GM18861 (cell line): ENCODE results near the gene ZNF407.
A peak's percentile ranks its signal among the peaks of the same experiment; 100 is the strongest.

ENCODE experiments used
- ATAC-seq: cut with Tn5 transposase; IDR thresholded peaks from one replicate; pipeline ENCODE4 v1.9.1; 2021; ENCODE audit not compliant: unreplicated experiment

Gene ZNF407

DNA sequence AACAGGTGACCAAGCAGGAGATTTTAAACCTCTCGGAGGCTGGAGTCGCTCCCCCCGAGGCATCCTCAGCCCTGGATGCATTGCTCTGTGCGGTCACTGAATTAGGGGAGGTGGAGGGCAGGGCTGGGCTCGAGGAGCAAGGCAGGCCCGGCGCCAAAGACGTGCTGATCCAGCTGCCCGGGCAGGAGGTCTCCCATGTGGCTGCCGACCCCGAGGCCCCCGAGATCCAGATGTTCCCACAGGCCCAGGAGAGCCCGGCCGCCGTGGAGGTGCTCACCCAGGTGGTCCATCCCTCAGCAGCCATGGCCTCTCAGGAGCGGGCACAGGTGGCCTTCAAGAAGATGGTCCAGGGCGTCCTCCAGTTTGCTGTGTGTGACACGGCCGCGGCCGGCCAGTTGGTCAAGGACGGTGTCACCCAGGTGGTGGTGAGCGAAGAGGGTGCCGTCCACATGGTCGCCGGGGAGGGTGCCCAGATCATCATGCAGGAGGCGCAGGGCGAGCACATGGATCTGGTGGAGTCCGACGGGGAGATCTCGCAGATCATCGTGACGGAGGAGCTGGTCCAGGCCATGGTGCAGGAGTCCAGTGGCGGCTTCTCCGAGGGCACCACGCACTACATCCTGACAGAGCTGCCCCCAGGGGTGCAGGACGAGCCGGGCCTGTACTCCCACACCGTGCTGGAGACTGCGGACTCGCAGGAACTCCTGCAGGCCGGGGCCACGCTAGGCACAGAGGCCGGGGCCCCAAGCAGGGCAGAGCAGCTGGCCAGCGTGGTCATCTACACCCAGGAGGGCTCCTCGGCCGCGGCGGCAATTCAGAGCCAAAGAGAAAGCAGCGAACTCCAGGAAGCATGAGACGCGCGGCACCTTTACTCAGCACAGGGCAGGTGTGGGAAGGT is 466.2 kb downstream of the ZNF407 start:
- ATAC-seq, result no peak

DNA sequence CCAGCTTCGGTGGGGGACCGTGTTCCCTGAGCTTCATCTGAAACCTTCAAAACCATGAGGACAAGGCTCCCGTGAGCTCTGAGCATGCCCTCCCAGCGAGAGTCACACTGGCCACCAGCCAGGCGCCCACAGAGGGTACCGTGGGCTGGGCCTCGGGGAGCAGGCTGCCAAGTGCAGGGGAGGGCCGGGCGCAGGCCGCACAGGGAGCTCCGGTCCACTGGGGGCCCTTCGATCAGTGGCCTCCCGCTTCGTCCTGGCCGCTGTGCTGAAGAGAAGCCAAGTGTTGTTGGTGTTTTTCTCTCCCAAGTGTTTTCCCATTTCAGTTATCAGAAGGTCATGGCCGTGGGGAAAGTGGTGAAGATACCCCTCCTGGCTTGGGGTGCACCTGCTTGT is 466.8 kb downstream of the ZNF407 start:
- no peak for ATAC-seq

DNA sequence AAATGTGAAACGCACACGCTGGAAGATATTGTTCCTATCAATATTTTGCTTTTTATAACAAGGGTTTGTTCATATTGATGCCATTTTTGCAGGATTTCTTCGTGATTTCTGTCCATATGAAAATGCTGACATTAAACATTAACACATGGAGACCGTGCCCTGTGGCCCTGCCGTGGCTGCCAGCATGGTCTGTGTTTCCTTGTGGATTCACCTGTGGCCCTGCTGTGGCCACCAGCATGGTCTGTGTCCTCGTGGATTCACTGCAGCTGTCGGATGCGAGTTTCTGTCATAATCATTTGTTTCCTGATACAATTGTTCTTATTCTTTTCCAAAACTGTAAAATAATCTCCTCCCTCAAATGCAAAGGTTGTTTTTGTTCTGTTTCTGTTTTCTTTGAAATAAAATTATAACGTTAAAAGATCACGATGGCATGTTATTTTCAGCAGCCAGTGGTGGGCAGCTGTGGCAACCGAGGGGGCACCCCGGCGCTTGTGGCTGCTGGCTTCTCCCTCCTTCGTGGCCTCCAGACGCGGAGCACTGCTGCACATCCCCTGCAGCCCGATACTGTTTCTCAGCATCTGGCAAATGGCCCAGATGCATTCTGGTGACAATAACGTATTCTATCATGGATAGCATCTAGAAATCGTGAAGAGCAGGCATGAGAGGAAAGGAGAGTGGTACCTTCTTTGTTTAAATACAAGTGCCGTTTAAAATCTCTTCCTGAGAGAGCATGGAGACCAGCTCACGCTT is 467.8 kb downstream of the ZNF407 start:
- no peak for ATAC-seq

DNA sequence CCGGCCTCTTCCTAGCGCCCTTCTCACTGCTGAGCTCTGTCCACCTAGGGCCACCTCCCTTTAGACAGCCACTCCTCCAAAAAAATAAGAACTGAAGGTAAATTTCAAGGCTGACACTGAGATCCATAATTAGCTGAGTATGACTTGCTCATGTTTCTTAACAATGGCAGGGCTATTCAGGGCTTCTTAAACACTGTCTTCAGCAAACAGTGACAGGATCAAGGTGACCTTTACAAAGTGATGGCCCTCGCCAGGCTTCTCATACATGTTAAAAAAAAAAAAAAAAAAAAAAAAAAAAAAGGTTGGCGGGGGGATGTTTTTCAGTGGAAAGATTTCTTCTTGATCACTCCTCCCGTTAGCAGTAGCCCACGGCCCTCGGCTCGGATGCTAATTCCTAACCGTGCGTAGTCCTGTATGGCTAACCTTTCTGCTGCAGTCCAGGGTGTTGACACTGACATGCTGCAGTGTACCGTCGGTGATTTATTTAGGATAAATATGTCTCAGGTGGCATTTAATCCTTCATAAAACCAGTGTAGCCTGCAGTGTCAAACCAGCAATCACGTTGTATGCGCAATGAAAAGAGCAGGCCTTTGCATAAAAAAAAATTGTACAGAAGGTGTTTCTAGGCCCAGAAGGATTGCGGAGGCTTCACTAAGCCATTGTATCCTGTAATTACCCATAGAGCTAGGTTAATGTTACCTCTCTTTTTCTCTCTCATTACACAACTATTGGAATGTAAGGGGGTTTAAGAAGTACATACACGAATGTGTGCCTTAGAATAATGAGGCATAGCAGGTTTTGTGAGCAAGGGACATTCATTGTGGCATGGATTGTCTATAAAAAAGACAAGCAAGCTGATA is 468.6 kb downstream of the ZNF407 start:
- no peak for ATAC-seq

DNA sequence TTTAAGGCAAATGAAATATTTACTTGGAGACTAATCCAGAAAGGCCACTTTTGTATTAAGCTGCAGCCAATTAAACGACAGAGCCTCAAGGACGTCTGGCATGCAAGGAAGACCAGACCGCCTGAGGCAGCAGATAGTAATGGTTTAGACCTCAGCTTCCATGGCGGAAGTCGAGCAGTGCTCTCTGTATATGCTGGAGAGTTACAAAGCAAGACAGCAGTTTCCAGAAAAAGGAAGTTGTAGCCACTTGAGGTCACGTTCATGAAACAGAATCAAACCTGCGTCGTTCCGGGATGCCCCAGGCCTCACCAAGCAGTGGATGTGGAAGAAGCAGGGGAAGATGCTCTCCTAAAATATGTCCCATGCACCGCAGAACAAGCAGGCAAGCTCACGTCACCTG is 469.3 kb downstream of the ZNF407 start:
- no peak for ATAC-seq

DNA sequence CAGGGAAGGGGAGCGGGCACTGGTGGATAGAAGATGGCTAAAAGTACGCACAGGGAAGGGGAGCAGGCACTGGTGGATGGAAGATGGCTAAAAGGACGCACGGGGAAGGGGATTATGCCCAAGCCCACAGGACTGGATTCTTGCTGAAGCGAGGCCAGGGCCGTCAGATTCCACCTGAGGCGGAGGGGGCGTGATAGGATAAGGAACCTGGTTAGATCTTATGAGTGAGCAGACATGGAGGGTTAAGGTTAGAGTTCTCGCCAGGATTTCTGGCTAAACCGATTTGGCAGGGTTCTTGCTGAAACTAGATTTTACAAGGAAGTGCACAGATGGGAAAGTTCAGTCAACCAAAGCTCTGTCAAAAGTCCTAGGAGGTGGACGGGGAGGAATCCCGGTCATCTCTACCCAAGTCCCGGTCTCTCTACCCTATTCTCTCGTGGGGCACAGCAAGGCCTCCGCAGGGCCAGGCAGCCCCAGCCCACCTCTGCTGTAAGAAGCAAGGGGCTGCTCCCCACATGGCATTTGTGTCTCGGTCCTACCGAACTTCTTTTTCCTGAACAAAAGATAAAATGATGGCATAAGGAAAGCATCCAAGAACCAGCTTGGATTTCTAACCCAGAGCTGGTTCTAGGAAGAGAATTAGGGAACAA is 470.5 kb downstream of the ZNF407 start:
- ATAC-seq, result no peak

DNA sequence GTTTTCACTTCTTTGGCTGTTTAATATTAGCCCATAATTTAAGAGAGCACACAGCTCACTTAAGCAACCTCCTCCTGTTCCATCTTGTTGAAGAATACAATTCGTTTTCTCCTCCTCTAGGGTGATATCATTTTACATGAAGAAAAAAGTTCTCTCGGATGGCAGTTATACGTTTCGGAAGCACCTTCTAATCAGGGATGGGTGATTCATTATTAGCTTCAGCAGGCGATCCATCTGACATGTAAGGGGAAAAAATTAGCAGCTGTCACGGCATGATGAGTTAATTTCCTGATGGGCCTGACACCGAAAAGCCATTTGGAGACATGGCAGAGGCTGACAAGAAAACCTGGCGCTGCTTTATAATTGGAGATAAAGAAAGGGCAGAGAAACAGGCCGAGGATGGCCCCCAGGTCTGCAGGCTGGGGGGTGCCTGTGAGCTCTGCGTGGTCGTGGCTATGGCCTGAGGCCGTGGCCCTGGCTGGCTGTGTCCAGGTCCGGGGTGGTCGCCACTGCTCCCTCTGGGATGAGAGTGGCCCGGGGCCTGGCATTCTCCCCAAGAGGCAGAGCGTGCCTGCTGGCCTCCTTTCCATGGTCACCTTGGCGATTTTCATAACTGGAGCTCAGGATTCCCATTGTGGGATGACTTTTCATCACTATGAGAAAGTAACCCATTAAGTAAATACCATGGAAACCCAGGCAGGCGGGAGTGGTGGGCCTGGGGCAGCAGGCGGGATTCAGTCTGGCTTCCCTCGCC is 471.2 kb downstream of the ZNF407 start:
- ATAC-seq, result no peak

DNA sequence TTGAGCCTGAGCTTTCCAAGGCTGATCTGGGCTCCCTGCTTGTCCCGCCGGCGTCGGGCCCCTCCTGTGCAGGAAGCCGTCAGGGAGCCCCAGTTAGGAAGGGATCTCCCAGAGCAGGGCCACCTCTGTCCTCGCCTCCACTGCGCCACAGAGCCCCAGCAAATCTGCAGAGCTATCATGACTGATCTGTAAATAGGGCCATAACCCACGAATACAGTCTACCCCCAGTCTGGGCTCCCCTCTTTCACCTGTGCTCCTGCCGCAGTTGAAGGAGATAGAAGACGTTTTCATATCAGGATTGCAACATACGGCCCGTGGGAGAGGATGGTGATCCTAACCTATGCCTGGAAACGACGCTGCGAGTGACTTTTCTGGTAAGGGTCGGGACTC is 472.6 kb downstream of the ZNF407 start:
- no peak for ATAC-seq

DNA sequence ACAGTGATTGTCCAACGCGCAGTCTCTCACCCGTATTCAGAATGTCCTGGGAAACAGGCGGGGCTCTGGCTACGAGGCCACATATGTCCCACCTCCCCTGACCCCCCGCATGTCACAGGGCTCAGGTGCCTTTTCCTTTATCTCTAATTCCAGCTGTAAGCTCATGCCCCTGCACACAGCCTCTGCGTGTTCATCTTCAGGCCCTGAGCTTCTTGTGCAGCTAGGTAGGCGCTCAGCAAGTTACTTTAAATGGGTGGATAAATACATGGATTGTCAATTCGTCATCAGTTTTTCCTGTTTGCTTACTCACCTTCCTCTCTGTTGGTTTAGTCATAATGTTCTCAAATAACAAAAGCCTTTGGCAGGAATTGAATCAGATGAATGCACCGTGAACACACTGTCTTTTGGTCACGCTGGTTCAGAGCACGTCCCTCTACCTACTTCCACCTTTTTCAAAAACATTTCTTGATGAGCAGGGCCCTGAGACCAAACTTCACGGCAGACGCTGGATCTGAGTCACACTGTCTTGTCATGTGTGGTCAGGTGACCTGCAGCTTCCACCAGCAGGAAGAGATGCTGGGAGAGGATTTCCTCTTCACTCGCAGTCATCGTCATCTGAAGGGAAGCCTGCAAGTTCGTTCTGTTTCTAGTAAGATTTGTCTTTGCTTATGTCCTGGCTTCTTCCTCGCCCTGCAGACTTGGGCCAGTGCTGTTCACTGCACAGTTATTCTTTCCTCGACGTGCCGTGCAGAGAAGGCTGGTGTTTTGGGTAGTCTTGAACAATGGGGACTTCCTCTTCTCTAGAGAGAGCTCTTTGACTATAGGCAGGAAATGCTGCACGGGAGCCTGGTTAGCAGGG is 473.2 kb downstream of the ZNF407 start:
- ATAC-seq, result peak; percentile 86

DNA sequence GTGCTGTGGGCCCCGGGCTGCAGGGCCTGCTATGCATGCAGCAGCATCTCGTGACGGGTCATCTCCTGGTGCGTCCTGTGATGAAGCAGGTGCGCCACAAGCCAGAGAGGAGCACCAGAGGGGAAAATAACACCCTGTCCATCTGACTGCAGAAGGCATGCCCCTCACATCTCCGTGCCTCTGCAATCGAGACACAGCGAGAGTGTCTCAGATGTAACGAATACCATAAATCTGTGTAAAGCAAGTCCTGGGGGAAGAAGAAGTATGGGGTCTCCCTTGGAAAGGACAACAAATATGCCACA is 473.8 kb downstream of the ZNF407 start:
- no peak for ATAC-seq

DNA sequence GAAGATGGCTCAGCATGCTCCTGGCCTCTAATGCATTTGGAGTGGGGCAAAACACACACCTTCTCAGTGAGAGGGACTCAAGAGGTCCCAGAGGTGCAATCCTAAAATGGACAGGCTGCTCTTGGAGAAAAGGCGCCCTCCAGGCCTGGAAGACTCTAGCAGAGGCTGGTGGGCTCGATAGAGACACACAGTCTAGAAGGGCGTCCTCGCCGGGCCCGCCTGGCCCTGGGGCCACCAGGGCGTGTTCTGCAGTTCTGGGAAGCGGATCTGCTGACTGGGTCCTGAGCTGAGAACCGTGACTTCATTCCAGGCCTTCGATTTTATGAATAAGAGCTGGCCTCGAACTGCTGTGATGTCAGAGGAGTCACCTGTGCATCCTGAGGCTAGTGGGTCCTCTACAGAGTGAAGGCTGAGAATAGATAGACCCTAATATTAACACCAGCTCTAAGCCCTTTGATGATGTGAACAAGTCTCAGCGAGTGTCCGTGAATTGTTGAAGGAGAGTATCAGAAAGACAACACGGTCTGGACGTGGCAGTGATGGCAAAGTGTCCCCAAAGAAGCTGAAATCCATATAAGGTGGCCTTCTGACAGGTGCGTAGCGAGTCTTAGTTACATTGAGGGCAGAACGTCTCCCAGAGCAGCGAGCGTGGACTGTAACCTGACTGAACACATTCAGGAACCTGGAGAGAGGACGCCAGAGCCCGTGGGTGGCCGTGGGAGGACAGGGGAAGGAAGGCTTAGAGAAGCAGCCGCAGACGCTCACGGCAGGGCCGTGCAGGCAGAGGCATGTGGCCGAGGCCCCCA is 474.4 kb downstream of the ZNF407 start:
- ATAC-seq, result no peak

DNA sequence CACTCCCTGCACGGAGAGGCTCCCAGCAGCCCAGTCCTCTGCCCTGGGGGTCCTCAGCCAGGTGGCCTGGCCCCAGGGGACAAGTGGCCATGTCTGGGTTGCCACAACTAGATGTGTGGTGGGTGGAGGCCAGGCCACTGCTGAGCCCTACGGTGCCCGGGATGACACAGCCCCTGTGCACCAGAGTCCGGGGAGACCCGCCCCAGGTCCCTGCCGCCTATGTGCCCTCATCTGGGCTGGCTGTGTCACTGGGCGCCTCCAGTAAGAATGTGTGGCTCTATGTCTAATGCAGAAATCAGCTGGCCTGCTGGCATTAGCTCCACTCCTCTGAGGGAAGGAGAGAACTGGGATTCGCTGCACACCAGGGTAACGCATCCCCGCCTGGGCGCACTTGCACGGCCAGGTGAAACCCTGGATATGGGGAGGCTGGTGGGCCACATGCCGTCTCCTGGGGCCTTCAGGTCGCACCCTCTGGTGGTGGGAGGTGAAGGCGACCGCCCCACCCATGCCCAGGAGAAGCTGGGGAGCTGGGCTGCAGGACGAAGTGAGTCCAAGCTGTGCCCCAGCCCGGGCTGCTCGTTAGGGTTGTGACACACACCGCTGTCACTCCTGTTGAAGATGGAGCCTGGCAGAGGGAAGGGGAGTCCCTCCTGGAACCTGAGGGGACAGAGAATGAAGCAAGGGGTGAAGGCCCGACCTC is 475.2 kb downstream of the ZNF407 start:
- no peak for ATAC-seq

DNA sequence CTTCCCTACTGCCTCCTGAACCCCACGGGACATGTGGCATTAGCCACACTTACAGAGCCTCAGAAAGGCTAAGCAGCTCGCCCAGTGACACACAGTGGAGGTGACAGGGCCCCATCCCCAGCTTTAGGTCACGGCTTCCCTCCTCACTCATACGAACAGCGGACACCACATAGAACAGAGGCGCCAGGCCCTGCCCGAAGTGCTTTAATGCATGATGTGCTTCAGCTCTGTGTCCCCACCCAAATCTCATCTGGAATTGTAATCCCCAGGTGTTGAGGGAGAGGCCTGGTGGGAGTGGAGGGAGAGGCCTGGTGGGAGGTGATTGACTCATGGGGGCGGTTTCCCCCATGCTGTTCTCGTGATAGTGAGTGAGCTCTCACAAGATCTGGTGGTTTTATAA is 476.0 kb downstream of the ZNF407 start:
- ATAC-seq, result no peak

DNA sequence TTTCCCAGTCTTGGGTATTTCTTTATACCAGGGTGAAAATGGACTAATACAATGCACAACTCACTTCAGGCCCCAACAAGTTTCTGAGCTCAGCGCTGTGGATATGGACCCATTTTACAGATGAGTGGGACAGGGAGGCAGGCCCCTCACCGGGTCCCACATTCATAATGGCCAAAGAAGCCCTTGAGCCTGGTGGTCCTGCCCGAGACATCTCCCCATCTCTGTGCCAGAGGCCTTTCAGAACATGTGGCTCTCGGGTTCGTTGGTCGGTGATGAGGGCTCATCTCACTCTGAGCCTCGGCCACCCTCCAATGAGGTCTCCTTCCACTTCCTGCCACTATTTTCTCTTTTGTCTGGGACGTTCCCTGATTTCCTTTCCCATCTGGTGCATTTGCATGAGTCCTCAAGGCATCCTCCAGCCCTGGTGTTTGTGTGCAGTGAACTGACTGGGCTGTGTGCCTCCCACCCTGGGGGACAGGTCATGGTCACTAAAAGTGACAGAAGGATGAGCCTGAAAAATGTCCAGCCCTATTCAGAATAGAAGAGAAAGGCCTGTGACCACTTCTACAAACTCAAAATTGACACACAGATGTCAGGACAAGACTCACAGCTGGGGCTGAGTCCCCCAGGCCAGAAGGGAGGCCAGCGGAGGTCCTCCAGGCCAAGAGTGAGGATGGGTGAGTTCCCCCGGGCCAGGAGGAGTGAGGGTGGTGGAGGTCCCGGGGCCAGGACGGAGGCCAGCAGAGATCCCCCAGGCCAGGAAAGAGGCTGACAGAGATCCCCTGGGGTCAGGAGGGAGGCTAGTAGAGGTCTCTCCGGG is 476.7 kb downstream of the ZNF407 start:
- no peak for ATAC-seq

DNA sequence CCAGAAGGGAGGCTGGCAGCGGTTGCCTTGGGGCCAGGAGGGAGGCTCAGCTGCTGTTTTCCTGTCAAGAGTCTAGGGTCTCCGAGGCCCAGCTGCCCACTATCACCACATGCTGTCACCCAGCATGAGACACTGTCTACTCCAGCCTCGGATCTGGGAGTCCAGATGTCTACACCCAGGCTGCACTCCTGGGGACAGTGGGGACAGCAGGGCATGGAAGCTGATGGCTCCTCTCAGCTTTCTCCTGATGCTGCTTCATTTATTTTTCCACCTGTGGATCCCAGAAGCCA is 477.3 kb downstream of the ZNF407 start:
- ATAC-seq, result no peak

DNA sequence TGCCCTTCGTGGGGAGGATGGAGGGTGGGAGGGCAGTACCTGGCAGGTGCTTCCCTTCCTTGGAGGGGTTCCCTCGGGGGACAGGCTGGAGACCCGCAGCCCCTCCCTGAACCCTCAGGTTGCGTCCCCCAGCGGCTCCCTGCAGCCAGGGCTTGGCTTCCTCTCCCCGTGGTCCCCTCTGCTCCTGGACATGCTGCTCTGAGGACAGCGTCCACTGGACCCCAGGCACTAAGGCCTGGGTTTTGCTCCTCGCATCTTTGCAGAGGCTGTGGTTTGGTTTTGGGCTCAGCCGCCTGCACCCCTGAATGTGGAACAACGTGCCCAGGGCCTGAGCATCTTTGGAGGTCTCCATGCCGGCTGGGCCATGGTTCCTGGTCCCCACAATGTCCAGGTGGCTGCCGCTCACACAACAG is 477.8 kb downstream of the ZNF407 start:
- ATAC-seq, result no peak

DNA sequence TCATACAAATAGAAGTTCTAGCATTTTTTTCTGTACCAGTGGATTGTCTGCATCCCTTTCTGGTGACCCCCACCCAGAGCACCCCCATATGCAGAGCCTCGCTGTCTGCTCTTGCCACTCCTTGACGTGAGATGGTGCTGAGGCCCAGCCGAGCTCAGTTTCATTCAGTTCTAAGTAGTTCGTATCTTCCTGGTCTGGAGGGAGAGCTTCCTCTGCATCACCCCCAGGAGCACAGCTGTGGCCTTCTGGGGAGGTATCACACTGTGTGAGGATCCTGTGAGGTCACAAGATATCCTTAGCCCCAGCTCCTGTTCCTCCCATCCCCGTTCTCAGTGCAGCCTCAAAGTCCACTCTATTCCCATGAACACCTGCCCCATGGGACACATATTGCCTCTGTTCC is 478.6 kb downstream of the ZNF407 start:
- ATAC-seq, result no peak
